H1 (cell line): ENCODE measurements around the gene SMIM17. TPM values are rescaled to one million over a fixed set of nuclear protein-coding genes. Genes with fewer than 3 reads are reported as not detected.

Experiments used
- CBX8 ChIP-seq: fragments of 300-800, 300-1000 bp; sonication (generic); IDR thresholded peaks from 2 replicates; pipeline ENCODE4 v1.7.1; 2016; ENCODE audit warnings: low read depth, low read length, borderline replicate concordance
- POU5F1 ChIP-seq: IDR thresholded peaks from 2 replicates; pipeline ENCODE4 v1.6.1; 2011; ENCODE audit warnings: low read depth, mild to moderate bottlenecking, low read length, moderate library complexity
- SIN3A ChIP-seq, 2 experiments: IDR thresholded peaks in 1 of 2; conservative IDR thresholded peaks in 1 of 2; 2 replicates each; pipeline ENCODE4 v1.6.1; 2011 to 2012; ENCODE audit warnings: low read length in 2 of 2, improper control_type of control experiment in 1 of 2, low read depth in 1 of 2, mild to moderate bottlenecking in 1 of 2
- TCF12 ChIP-seq: IDR thresholded peaks from 2 replicates; pipeline ENCODE4 v1.6.1; 2011; ENCODE audit warnings: low read depth, mild to moderate bottlenecking, low read length
- USF2 ChIP-seq: IDR thresholded peaks from 2 replicates; pipeline ENCODE4 v1.6.1; 2011; ENCODE audit warnings: low read length, improper control_type of control experiment
- polyA plus RNA-seq, 7 experiments: library from polyadenylated mRNA; depleted of rRNA in 3 of 7; stranded (reverse) in 5 of 7; unstranded in 2 of 7; fragments of >200 nt in 5 of 7; fragments of 200-250 nt in 2 of 7; gene quantifications; 1 replicate in 5 of 7; 2 replicates in 1 of 7; 4 replicates in 1 of 7; pipeline versions ENCODE4 v1.2.1 to v1.2.3, GENCODE V29; 2011 to 2013; ENCODE audit warnings: missing spikeins in 2 of 7, mixed read lengths in 2 of 7
- total RNA-seq: library from RNA; stranded (reverse); fragmentation: NEBNext Ultra II Directional; extraction: Animal tissue kit (Norgen Biotek cat#: 25700); gene quantifications from 2 replicates; pipeline ENCODE4 v1.2.1, GENCODE V29; 2021

SMIM17 gene
- total and polyA plus RNA-seq, 2 of the 8 experiments (the other 6 are each of a cell fraction or from before 2014, with no cell fraction given), result 0.06 TPM; not detected in 1

- no peak for TF ChIP-seq SIN3A (conservative IDR thresholded peaks at IDR 0.05 in 1 of 2, IDR thresholded peaks at IDR 0.05 in 1 of 2; ENCODE audit: low read depth in 1 of 2, low read length in 2 of 2)
- no peak for TF ChIP-seq POU5F1
- TF ChIP-seq USF2, result no peak
- TF ChIP-seq CBX8, result no peak
- no peak for TF ChIP-seq TCF12
These were observed 40.2 kb downstream of the SMIM17 start (continued) for GRCh38 chr19:56683116-56683515.
